Measurements from ENCODE around the gene ZNF132.

ZNF132 gene

GRCh38 chr19:58399903-58400302 lies 40.0 kb downstream of the ZNF132 start:
- Histone ChIP-seq H2BK15ac (ENCODE audit: low read depth, poor library complexity, severe bottlenecking) (no peak overlapping the region), H3K4ac (ENCODE audit: low read depth in 1 of 2, low read length in 2 of 2) (no peak overlapping the region), H3K4me1 (ENCODE audit: control insufficient read depth, insufficient read depth, low read depth, low read length) (peaks cover 21% of the 10 kb centered on the region), H3K4me3 (ENCODE audit: insufficient read depth in 1 of 2, low read depth in 1 of 2, low read length in 2 of 2) (peak overlapping the region in 1 of 2 experiments; percentile 91), H2BK12ac (ENCODE audit: low read length in 2 of 2) (no peak overlapping the region), H3K14ac (ENCODE audit: low read length in 2 of 2) (no peak overlapping the region), H4K91ac (ENCODE audit: low read length) (no peak overlapping the region), H4K8ac (ENCODE audit: low read length) (no peak overlapping the region), H3K9me3 (ENCODE audit: control insufficient read depth, low read length) (no peaks in the 10 kb centered on the region), H3K4me2 (ENCODE audit: low read length, poor library complexity, severe bottlenecking) (no peak overlapping the region), H3K9ac (ENCODE audit: low read length) (peak overlapping the region; percentile 86), H3K36me3 (ENCODE audit: control insufficient read depth in 1 of 2, insufficient read depth in 2 of 2, low read depth in 1 of 2, low read length in 2 of 2) (peaks cover 6 to 28% of the 10 kb centered on the region in 2 experiments), H3K23ac (ENCODE audit: low read length in 2 of 2) (no peak overlapping the region), H2AK5ac (ENCODE audit: low read length, severe bottlenecking) (no peak overlapping the region), H3K27ac (ENCODE audit: low read length, poor library complexity, severe bottlenecking) (no peak overlapping the region), H3K79me1 (replicated peaks; ENCODE audit: low read length, poor library complexity, severe bottlenecking) (peaks cover 6% of the 10 kb centered on the region), H3K27me3 (ENCODE audit: control insufficient read depth in 1 of 2, insufficient read depth in 1 of 2, low read length in 2 of 2) (peaks cover 0 to 8% of the 10 kb centered on the region in 2 experiments), H3K18ac (ENCODE audit: low read depth in 1 of 2, low read length in 2 of 2) (no peak overlapping the region), H2BK120ac (ENCODE audit: low read depth, low read length) (no peak overlapping the region), H2BK5ac (ENCODE audit: low read depth, low read length, poor library complexity, severe bottlenecking) (no peak overlapping the region), H2AFZ (ENCODE audit: low read depth, low read length) (no peak overlapping the region)
- DNase-seq = no peak
- 100% methylated on average over 3 of the region's 3 CpGs for WGBS

GRCh38 chr19:58398545-58398944 lies 41.4 kb downstream of the ZNF132 start:
- H2BK5ac ChIP-seq (ENCODE audit: low read depth, low read length, poor library complexity, severe bottlenecking) = no peak overlapping the region
- 95% methylated on average over 6 of the region's 6 CpGs for WGBS
- no peak overlapping the region for H3K4ac ChIP-seq (ENCODE audit: low read depth in 1 of 2, low read length in 2 of 2)
- no peaks in the 10 kb centered on the region for H3K9me3 ChIP-seq (ENCODE audit: control insufficient read depth, low read length)
- no peak overlapping the region for H2AFZ ChIP-seq (ENCODE audit: low read depth, low read length)
- no peak overlapping the region for H3K9ac ChIP-seq (ENCODE audit: low read length)
- H3K18ac ChIP-seq (ENCODE audit: low read depth in 1 of 2, low read length in 2 of 2) = no peak overlapping the region
- peaks cover 24% of the 10 kb centered on the region for H3K4me1 ChIP-seq (ENCODE audit: control insufficient read depth, insufficient read depth, low read depth, low read length)
- H3K14ac ChIP-seq (ENCODE audit: low read length in 2 of 2) = no peak overlapping the region
- no peak overlapping the region for H3K4me3 ChIP-seq (ENCODE audit: insufficient read depth in 1 of 2, low read depth in 1 of 2, low read length in 2 of 2)
- H2AK5ac ChIP-seq (ENCODE audit: low read length, severe bottlenecking) = no peak overlapping the region
- no peak for DNase-seq
- H2BK12ac ChIP-seq (ENCODE audit: low read length in 2 of 2) = no peak overlapping the region
- no peak overlapping the region for H2BK120ac ChIP-seq (ENCODE audit: low read depth, low read length)
- no peak overlapping the region for H3K4me2 ChIP-seq (ENCODE audit: low read length, poor library complexity, severe bottlenecking)
- no peak overlapping the region for H3K27ac ChIP-seq (ENCODE audit: low read length, poor library complexity, severe bottlenecking)
- H4K8ac ChIP-seq (ENCODE audit: low read length) = no peak overlapping the region
- H3K27me3 ChIP-seq (ENCODE audit: control insufficient read depth in 1 of 2, insufficient read depth in 1 of 2, low read length in 2 of 2) = peaks cover 0 to 8% of the 10 kb centered on the region in 2 experiments
- no peak overlapping the region for H2BK15ac ChIP-seq (ENCODE audit: low read depth, poor library complexity, severe bottlenecking)
- H3K79me1 ChIP-seq (replicated peaks; ENCODE audit: low read length, poor library complexity, severe bottlenecking) = peaks cover 7% of the 10 kb centered on the region
- peaks cover 20 to 40% of the 10 kb centered on the region in 2 experiments for H3K36me3 ChIP-seq (ENCODE audit: control insufficient read depth in 1 of 2, insufficient read depth in 2 of 2, low read depth in 1 of 2, low read length in 2 of 2)
- H3K23ac ChIP-seq (ENCODE audit: low read length in 2 of 2) = no peak overlapping the region
- H4K91ac ChIP-seq (ENCODE audit: low read length) = no peak overlapping the region

- Histone ChIP-seq H3K4me2 (ENCODE audit: low read length, poor library complexity, severe bottlenecking) (no peak overlapping the region), H4K8ac (ENCODE audit: low read length) (no peak overlapping the region), H3K4ac (ENCODE audit: low read depth in 1 of 2, low read length in 2 of 2) (no peak overlapping the region), H2AK5ac (ENCODE audit: low read length, severe bottlenecking) (no peak overlapping the region), H2AFZ (ENCODE audit: low read depth, low read length) (no peak overlapping the region), H2BK120ac (ENCODE audit: low read depth, low read length) (no peak overlapping the region), H3K23ac (ENCODE audit: low read length in 2 of 2) (no peak overlapping the region), H3K18ac (ENCODE audit: low read depth in 1 of 2, low read length in 2 of 2) (no peak overlapping the region), H2BK15ac (ENCODE audit: low read depth, poor library complexity, severe bottlenecking) (no peak overlapping the region), H3K14ac (ENCODE audit: low read length in 2 of 2) (no peak overlapping the region), H2BK5ac (ENCODE audit: low read depth, low read length, poor library complexity, severe bottlenecking) (no peak overlapping the region), H3K79me1 (replicated peaks; ENCODE audit: low read length, poor library complexity, severe bottlenecking) (peaks cover 11% of the 10 kb centered on the region), H3K27ac (ENCODE audit: low read length, poor library complexity, severe bottlenecking) (no peak overlapping the region), H3K36me3 (ENCODE audit: control insufficient read depth in 1 of 2, insufficient read depth in 2 of 2, low read depth in 1 of 2, low read length in 2 of 2) (peaks cover 24 to 44% of the 10 kb centered on the region in 2 experiments), H4K91ac (ENCODE audit: low read length) (no peak overlapping the region), H3K9ac (ENCODE audit: low read length) (no peak overlapping the region), H3K27me3 (ENCODE audit: control insufficient read depth in 1 of 2, insufficient read depth in 1 of 2, low read length in 2 of 2) (peaks cover 0 to 8% of the 10 kb centered on the region in 2 experiments), H3K9me3 (ENCODE audit: control insufficient read depth, low read length) (no peaks in the 10 kb centered on the region), H2BK12ac (ENCODE audit: low read length in 2 of 2) (no peak overlapping the region), H3K4me3 (ENCODE audit: insufficient read depth in 1 of 2, low read depth in 1 of 2, low read length in 2 of 2) (no peak overlapping the region), H3K4me1 (ENCODE audit: control insufficient read depth, insufficient read depth, low read depth, low read length) (peaks cover 24% of the 10 kb centered on the region)
- WGBS = 96% methylated on average over 4 of the region's 4 CpGs
- no peak for DNase-seq
These were observed 41.9 kb downstream of the ZNF132 start for GRCh38 chr19:58398087-58398486.

GRCh38 chr19:58397533-58398037 lies 42.4 kb downstream of the ZNF132 start:
- Histone ChIP-seq H3K14ac (ENCODE audit: low read length in 2 of 2) (no peak overlapping the region), H2BK120ac (ENCODE audit: low read depth, low read length) (no peak overlapping the region), H2AK5ac (ENCODE audit: low read length, severe bottlenecking) (no peak overlapping the region), H3K4ac (ENCODE audit: low read depth in 1 of 2, low read length in 2 of 2) (no peak overlapping the region), H3K9ac (ENCODE audit: low read length) (no peak overlapping the region), H3K4me1 (ENCODE audit: control insufficient read depth, insufficient read depth, low read depth, low read length) (peaks cover 24% of the 10 kb centered on the region), H3K79me1 (replicated peaks; ENCODE audit: low read length, poor library complexity, severe bottlenecking) (peaks cover 13% of the 10 kb centered on the region), H3K36me3 (ENCODE audit: control insufficient read depth in 1 of 2, insufficient read depth in 2 of 2, low read depth in 1 of 2, low read length in 2 of 2) (peaks cover 29 to 49% of the 10 kb centered on the region in 2 experiments), H2BK15ac (ENCODE audit: low read depth, poor library complexity, severe bottlenecking) (no peak overlapping the region), H3K4me3 (ENCODE audit: insufficient read depth in 1 of 2, low read depth in 1 of 2, low read length in 2 of 2) (no peak overlapping the region), H4K91ac (ENCODE audit: low read length) (no peak overlapping the region), H2BK12ac (ENCODE audit: low read length in 2 of 2) (no peak overlapping the region), H2BK5ac (ENCODE audit: low read depth, low read length, poor library complexity, severe bottlenecking) (no peak overlapping the region), H2AFZ (ENCODE audit: low read depth, low read length) (no peak overlapping the region), H3K18ac (ENCODE audit: low read depth in 1 of 2, low read length in 2 of 2) (no peak overlapping the region), H4K8ac (ENCODE audit: low read length) (no peak overlapping the region), H3K27me3 (ENCODE audit: control insufficient read depth in 1 of 2, insufficient read depth in 1 of 2, low read length in 2 of 2) (peaks cover 0 to 8% of the 10 kb centered on the region in 2 experiments), H3K4me2 (ENCODE audit: low read length, poor library complexity, severe bottlenecking) (no peak overlapping the region), H3K23ac (ENCODE audit: low read length in 2 of 2) (no peak overlapping the region), H3K27ac (ENCODE audit: low read length, poor library complexity, severe bottlenecking) (no peak overlapping the region), H3K9me3 (ENCODE audit: control insufficient read depth, low read length) (no peaks in the 10 kb centered on the region)
- DNase-seq = no peak
- WGBS = 91% methylated on average over 7 of the region's 7 CpGs

All from mesenchymal stem cell (in vitro differentiated cells and primary cell).